GM19025 (cell line): ENCODE results near the gene DNAI4.

Experiments
- ATAC-seq: cut with Tn5 transposase; IDR thresholded peaks from one replicate; pipeline ENCODE4 v1.9.1; 2021; ENCODE audit warnings: mild to moderate bottlenecking, low read depth, moderate library complexity; ENCODE audit not compliant: unreplicated experiment

Gene DNAI4

DNA sequence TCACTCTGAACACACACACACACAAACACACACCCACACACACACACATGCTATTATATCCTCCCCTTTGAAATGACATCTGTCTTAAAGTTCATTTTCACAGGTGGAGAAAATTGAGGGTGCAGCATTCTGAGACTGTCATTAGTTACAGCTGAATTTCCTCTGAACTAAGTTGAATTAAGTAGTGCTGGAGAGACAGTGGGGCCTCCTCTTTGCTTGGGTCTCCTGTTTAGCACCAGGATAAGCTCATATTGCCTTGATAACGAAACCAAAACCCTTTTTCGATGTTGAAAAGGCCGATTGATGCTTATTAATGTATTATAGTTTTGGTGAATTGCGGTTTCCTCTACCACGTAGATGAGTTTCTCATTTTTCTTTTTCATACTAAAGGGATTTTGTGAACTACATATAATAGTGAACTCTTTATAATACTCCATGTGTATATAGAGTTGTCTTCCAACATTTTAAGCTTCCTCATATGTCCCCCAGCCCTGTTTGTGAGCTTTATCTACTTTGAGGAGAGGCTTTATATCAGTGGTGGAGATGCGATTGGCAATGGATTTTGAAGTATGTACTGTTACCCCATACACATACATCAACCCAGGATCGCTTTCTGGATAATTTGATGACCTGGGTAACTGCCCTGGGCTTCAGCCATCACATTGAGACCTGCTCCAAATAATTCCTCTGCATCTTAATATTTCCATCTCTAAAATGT, 155.0 kb downstream of the DNAI4 start:
- ATAC-seq = no peak

- ATAC-seq = no peak
Measured at GRCh38 chr1:66768965-66769364, 155.7 kb downstream of the DNAI4 start.

- no peak for ATAC-seq
Measured at GRCh38 chr1:66767626-66768025, 157.0 kb downstream of the DNAI4 start.

DNA sequence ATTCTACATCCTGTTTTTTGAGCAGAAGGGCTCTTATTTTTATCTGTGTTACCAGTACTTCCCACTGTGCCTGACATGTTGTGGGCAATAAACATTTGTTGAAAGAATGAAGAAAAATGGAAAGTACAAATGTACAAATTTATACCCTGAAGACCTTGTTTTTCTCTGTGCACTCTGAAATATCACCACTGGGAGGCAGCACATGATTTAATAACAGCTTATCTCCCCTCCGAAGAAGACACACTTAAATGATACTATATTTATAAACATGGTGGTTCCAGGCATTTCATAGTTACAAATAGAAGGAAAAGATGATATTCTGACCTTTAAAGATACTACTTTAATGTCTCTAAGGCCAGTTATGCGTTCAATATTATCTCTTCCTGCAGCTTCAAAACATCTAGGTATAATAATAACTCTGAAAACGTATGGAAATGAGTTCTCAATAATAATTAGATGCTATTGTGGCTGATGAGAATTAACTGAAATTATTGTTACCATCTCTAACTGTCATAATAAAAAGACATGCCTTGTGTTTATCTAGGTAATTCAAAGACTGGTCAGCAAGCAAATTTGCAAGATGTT, 159.6 kb downstream of the DNAI4 start:
- no peak for ATAC-seq
